Stimulated activated CD8-positive, alpha-beta memory T cell treated with anti-CD3 and anti-CD28 coated beads, Interleukin-2, amount 100 ng/mL, for 1 hour (primary cell): ENCODE results near the gene USP5.

Source experiments
- DNase-seq, 2 donors: peaks; one replicate each; pipeline ENCODE4 v3.0.0-alpha.2; 2020; ENCODE audit warnings: low read depth in 2 of 2

Gene USP5

GRCh38 chr12:6840761-6841515, 11.0 kb upstream of the USP5 start, which contains the start of gene GNB3:
TSS of gene GNB3 (plus strand) at chr12:6840925. CDS start at chr12:6841288, 363 bp downstream.
- no peak for DNase-seq

GRCh38 chr12:6842075-6842474, 9.9 kb upstream of the USP5 start:
- no peak for DNase-seq

- no peak for DNase-seq
Observed at GRCh38 chr12:6843118-6843902, 8.6 kb upstream of the USP5 start.

- DNase-seq: no peak
Observed at GRCh38 chr12:6845395-6845794, 6.6 kb upstream of the USP5 start.

- no peak for DNase-seq
Observed at GRCh38 chr12:6846316-6846869, 5.6 kb upstream of the USP5 start.

- DNase-seq: no peak
Observed at GRCh38 chr12:6847676-6848075, 4.3 kb upstream of the USP5 start.

- no peak for DNase-seq
Observed at GRCh38 chr12:6849427-6849826, 2.5 kb upstream of the USP5 start.

- no peak for DNase-seq
Observed at GRCh38 chr12:6849976-6850560, 1.9 kb upstream of the USP5 start.

- no peak for DNase-seq
Observed at GRCh38 chr12:6850796-6851152, 1.2 kb upstream of the USP5 start.

GRCh38 chr12:6851153-6851920, 613 bp upstream of the USP5 start, which contains the start of gene CDCA3:
TSS of gene CDCA3 (minus strand) at chr12:6851286. CDS start at chr12:6850952, 334 bp downstream.
- peak; percentile 75 to 82 for DNase-seq

- no peak for DNase-seq
Observed at GRCh38 chr12:6852651-6853354, 853 bp downstream of the USP5 start.

GRCh38 chr12:6853626-6854025, 1.7 kb downstream of the USP5 start:
- DNase-seq: no peak

GRCh38 chr12:6854036-6854435, 2.1 kb downstream of the USP5 start:
- no peak for DNase-seq

- no peak for DNase-seq
Observed at GRCh38 chr12:6855322-6855721, 3.4 kb downstream of the USP5 start.

- DNase-seq: no peak
Observed at GRCh38 chr12:6858799-6859198, 6.8 kb downstream of the USP5 start.

GRCh38 chr12:6860116-6860515, 8.2 kb downstream of the USP5 start:
- DNase-seq: no peak

GRCh38 chr12:6860942-6861341, 9.0 kb downstream of the USP5 start:
- DNase-seq: no peak

- DNase-seq: no peak
Observed at GRCh38 chr12:6861391-6861790, 9.4 kb downstream of the USP5 start.

GRCh38 chr12:6863033-6863432, 11.1 kb downstream of the USP5 start:
- DNase-seq: no peak

- DNase-seq: no peak
Observed at GRCh38 chr12:6863586-6864321, 11.8 kb downstream of the USP5 start.
